ENCODE results near the gene DDX51. TPM values are rescaled to one million over a fixed set of nuclear protein-coding genes. Genes with fewer than 3 reads are reported as not detected.

Gene DDX51
- total RNA-seq, 3 donors from 2014 or later: 11.2 to 16.7 (median 16.4) TPM

DNA sequence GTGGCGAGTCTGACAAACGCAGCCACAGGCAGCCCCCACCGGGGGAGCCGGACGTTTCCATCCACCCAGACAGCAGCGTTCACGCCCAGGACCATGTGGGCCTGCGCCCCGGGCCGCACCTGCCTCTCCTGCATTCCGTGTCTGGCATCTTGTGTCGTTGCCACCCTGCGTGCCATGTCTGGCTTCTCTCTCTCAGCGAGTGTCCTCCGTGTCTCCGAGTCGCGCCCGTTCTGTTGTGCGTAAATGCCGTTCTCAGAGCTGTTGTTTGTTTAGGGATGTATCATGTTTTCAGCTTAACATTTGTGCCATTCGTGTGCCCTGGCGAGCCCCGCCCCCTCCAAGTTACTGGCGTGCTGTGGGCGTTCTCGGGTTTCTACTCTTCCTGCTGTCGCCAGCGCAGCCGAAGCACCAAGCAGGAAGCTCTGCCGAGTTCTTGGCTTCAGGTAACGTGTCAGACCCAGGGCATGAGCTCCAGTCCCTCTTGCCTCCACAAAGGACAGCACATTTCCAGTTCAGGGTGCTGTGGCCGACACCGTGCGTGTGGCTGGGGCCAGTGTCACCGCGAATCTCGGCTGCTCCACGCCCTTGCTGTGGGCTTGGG lies 34.8 kb upstream of the DDX51 start:
- intact Hi-C loops (cut with DNase I; ENCODE audit: low total_unique reads): no loop called here
- Histone ChIP-seq H3K4me3 (peak overlapping the region in 1 of 3 donors; percentile 21), H3K27ac (no peak overlapping the region), H3K4me1 (no peaks in the 10 kb centered on the region), H3K9me3 (peaks cover 0 to 17% of the 10 kb centered on the region in 2 donors), H3K27me3 (peaks cover 5 to 64% of the 10 kb centered on the region in 2 donors), H3K36me3 (no peaks in the 10 kb centered on the region)
- no peak for DNase-seq (ENCODE audit: low spot score in 2 of 2)
- TF ChIP-seq, protein P1, sequence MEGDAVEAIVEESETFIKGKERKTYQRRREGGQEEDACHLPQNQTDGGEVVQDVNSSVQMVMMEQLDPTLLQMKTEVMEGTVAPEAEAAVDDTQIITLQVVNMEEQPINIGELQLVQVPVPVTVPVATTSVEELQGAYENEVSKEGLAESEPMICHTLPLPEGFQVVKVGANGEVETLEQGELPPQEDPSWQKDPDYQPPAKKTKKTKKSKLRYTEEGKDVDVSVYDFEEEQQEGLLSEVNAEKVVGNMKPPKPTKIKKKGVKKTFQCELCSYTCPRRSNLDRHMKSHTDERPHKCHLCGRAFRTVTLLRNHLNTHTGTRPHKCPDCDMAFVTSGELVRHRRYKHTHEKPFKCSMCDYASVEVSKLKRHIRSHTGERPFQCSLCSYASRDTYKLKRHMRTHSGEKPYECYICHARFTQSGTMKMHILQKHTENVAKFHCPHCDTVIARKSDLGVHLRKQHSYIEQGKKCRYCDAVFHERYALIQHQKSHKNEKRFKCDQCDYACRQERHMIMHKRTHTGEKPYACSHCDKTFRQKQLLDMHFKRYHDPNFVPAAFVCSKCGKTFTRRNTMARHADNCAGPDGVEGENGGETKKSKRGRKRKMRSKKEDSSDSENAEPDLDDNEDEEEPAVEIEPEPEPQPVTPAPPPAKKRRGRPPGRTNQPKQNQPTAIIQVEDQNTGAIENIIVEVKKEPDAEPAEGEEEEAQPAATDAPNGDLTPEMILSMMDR (IDR thresholded peaks at IDR 0.05): no peak
- no peak for TF ChIP-seq POLR2A (IDR thresholded peaks at IDR 0.05)
- no peak for TF ChIP-seq POLR2AphosphoS5 (IDR thresholded peaks at IDR 0.05)

DNA sequence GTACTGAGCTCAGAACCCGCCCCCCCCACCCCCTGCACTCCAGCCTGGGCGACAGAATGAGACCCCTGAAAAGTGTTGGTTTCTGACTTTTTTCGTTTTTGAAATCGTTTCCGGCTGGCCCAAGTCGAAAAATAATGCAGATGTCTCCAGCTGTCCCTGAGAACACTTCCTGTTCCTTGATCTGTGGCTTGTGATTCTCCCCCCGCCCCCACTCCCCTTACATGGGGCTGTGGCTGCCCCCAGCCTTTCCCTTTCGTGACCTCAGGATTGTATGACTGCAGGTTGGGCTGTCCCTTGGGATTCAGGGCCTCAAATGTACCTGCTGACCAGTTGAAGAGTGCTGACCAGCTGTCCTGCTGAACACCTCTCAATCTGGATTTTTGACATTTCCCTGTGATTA lies 34.2 kb upstream of the DDX51 start:
- no peak for DNase-seq (ENCODE audit: low spot score in 2 of 2)
- H3K4me3 ChIP-seq: no peak overlapping the region
- TF ChIP-seq POLR2A (IDR thresholded peaks at IDR 0.05): no peak
- no peak for TF ChIP-seq POLR2AphosphoS5 (IDR thresholded peaks at IDR 0.05)
- TF ChIP-seq, protein P1 (IDR thresholded peaks at IDR 0.05): no peak
- H3K36me3 ChIP-seq: no peaks in the 10 kb centered on the region
- peaks cover 5 to 70% of the 10 kb centered on the region in 2 donors for H3K27me3 ChIP-seq
- intact Hi-C loops (cut with DNase I; ENCODE audit: low total_unique reads): no loop called here
- H3K9me3 ChIP-seq: peaks cover 0 to 12% of the 10 kb centered on the region in 2 donors
- H3K27ac ChIP-seq: no peak overlapping the region
- H3K4me1 ChIP-seq: no peaks in the 10 kb centered on the region

- DNase-seq (ENCODE audit: low spot score in 2 of 2): no peak
Observed at GRCh38 chr12:132176920-132177551, 32.9 kb upstream of the DDX51 start.

DNA sequence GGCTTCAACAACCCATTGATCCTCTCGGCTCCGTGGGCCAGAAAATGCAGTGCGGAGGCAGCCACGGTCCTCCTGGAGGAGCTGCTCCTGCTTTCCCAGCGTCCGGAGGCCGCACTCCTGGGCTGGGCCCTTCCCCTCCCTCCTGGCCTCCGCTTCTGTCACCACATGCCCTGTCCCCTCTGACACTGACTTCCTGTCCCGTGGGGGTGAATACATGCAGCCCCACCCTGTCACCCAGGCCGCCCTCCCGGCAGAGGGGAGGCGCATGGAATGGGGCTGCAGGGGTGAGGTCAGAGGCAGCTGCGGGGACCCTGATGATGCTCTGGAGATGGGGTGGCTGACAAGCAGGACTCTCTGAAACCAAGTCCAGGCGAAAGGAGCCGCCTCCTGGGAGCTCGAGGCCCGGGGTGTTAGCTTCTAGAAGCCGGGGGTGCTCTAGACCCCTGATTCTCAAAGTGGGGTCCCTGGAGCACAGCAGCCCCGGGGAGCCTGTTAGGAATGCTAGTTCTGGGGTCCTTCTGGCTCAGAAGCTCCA lies 32.3 kb upstream of the DDX51 start:
- Histone ChIP-seq H3K4me1 (no peaks in the 10 kb centered on the region), H3K36me3 (no peaks in the 10 kb centered on the region), H3K9me3 (no peaks in the 10 kb centered on the region), H3K27me3 (peaks cover 5 to 89% of the 10 kb centered on the region in 2 donors), H3K27ac (no peak overlapping the region), H3K4me3 (no peak overlapping the region)
- TF ChIP-seq POLR2A (IDR thresholded peaks at IDR 0.05): no peak
- TF ChIP-seq, protein P1 (IDR thresholded peaks at IDR 0.05): no peak
- intact Hi-C loops (cut with DNase I; ENCODE audit: low total_unique reads): no loop called here
- no peak for DNase-seq (ENCODE audit: low spot score in 2 of 2)

More at GRCh38 chr12:132176920-132177551, 32.9 kb upstream of the DDX51 start:
- intact Hi-C loops (cut with DNase I; ENCODE audit: low total_unique reads): no loop called here
- H3K27me3 ChIP-seq: peaks cover 5 to 83% of the 10 kb centered on the region in 2 donors
- no peaks in the 10 kb centered on the region for H3K36me3 ChIP-seq
- H3K9me3 ChIP-seq: no peaks in the 10 kb centered on the region
- H3K4me1 ChIP-seq: no peaks in the 10 kb centered on the region
- TF ChIP-seq POLR2AphosphoS5 (IDR thresholded peaks at IDR 0.05) (no peak), POLR2A (IDR thresholded peaks at IDR 0.05) (no peak)
- TF ChIP-seq, protein P1 (IDR thresholded peaks at IDR 0.05): no peak
- H3K4me3 ChIP-seq: no peak overlapping the region
- H3K27ac ChIP-seq: no peak overlapping the region
